CD4-positive, alpha-beta T cell treated with Interleukin-4 for 4 hours (primary cell): ENCODE measurements around the gene RTP1.
"Not testable (repeated sequence)": the region's sequence is repeated elsewhere in the genome, so short reads cannot be mapped to it uniquely, and the experiment has no call there.

Experiments used
- DNase-seq: peaks from one replicate; pipeline ENCODE4 v3.0.0-alpha.2; 2020

Gene RTP1

GRCh38 chr3:187199463-187200050 is 2.3 kb downstream of the RTP1 start:
- DNase-seq = not testable (repeated sequence)

- no peak for DNase-seq
Observed at GRCh38 chr3:187205683-187206082, 8.4 kb downstream of the RTP1 start.

DNA sequence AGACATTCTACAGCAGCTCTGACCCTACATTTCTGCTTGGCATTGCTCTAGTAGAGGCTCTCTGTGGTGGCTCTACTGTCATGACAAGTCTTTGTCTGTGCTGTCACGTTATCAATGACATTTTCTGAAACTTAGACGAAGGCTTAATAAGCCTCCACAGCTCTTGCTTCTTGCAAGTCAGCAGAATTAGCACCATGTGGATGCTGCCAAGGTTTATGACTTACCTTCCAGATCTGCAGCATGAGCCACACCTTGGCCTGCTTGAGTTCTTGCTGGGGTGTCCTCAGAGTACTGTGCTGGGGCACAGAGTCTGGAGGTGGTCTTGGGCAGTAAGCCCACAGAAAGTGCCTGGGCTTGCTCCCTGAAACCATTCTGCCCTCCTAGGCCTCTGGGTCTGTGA is 9.8 kb downstream of the RTP1 start:
- no peak for DNase-seq

DNA sequence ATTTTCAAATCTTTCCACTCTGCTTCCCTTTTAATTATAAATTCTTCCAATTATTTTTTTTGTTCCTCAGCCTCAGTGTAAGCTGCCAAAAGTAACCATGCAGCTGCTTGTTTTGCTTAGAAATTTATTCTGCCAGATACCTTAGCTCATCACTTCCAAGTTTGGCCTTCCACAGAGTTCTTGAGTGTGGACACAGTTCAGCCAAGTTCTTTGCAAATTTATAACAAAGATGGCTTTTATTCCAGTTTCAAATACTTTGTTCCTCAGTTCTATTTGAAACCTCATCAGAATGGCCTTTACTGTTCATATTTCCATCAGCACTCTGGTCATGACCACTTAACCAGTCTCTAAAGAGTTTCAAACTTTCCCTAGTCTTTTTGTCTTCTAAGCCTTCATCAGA is 10.3 kb downstream of the RTP1 start:
- DNase-seq = no peak

- DNase-seq = no peak
Observed at GRCh38 chr3:187208159-187208558, 10.9 kb downstream of the RTP1 start.

- no peak for DNase-seq
Observed at GRCh38 chr3:187209491-187209890, 12.2 kb downstream of the RTP1 start.

DNA sequence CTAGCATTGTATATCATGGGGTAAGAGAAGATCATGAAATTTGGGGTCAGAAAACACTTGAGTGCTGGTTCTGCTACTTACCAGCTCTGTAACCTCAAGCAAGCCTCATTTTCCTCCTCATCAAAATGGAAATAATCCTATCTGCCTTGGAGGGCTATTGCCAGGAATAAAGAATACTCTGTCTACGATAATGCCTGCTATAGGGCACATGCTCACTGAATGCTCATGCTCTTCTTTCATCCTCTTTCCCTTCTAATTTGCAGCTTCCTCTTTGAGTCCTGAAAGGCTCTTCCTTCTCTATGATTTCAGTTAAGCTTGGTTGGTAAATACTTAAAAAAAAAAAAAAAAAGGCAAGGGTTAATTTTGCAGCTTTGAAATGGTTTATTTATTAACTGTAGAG is 12.8 kb downstream of the RTP1 start:
- DNase-seq = no peak

- DNase-seq = no peak
Observed at GRCh38 chr3:187210545-187211327, 13.4 kb downstream of the RTP1 start.

DNA sequence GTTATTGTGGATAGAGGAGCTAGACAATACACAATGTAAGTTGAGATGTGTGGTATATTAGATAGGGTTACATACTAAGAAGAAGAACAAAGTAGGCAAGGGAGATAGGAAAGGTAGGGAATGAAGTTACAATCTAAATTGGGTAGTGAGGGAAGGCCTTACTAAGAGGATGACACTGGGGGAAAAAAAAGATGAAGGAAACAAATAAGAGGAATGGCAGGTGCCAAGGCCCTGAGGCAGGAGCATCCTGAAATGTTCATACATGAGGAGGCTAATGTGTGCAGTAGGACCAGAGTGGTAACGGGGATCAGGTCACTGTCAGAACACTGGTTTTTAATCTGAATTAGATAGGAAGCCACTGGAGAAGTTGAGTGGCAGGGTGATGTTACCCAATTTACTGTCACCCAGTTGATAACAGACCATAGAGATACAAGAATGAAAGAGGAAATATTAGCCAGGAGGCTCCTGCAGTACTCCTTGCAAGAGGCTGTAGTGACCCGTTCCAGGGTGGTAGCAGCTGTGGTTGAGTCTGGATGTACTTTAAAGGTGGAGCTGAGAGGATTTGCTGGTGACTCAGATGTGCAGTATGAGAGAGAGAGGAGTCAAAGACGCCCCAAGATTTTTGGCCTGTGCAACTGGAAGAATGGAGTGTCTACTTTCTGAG is 14.4 kb downstream of the RTP1 start:
- no peak for DNase-seq

DNA sequence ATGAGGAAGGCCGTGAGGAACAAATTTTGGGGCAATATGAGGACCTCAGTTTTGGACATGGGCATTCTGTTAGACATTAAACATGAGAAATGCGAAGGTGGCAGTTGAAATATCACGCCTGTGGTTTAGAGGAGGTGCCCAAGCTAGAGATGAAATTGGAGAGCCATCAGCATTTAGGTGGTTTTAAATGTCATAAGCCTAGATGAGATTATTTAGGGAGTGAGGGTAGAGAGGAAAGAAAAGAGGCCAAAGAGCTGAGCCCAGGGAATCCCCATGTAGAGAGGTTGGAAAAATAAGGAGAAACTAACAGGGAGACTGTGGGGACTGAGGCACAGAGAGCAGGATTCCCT is 14.9 kb downstream of the RTP1 start:
- DNase-seq = no peak

DNA sequence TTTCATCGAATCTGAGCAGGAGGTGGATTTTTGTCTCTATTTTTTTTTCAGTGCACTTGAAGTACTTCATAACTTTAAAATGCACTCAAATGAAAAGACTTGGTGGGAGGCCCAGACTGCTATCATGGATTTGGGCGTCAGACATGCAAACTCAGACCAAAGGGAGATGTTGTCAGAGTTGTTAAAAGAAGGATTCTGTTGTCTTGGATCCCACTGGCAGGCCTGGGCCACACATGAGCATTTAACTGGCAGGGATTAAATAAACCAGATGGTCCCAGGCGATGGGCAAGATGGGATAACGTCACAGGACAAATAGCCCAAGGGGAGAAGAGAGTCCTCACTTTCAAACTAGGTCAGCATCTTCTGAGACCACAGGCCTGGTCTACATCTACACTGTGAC is 15.4 kb downstream of the RTP1 start:
- DNase-seq = no peak

DNA sequence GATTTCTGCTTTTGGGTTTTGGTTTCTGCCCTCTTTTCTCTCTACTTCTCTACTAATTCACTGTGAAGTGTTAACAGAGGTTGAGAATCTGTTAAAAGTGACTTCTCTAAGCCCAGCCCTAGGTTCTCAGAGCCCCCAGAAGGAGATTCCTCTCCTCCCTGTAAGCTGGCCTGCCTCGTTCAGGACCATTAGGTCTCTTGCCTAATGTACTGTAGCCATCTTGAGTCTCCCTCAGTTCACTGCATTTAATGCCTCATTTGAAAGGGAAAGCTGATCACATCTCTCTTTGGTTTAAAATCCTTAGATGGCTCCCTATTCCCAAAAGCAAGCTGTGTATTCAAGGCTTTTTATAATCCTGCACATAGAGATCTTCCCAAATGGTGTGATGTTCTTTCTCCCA is 16.3 kb downstream of the RTP1 start:
- DNase-seq = no peak

DNA sequence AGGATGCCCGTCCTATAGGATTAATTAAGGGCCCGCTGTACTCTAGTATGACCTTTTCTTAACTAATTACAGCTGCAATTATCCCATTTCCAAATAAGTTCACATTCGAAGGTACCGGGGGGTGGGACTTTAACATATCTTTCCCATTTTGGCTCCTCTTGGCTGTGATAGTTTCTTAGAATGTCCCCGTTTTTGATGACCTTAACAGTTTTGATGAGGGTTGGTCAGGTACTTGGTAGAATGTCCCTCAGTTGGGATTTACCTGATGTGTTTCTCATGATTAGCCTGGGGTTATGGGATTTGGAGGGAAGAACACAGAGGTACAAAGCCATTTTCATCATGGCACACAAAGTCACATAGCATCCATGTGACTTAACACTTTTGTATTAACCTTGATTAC is 18.2 kb downstream of the RTP1 start:
- DNase-seq = no peak

GRCh38 chr3:187222801-187223200 is 25.5 kb downstream of the RTP1 start:
- no peak for DNase-seq

- DNase-seq = no peak
Observed at GRCh38 chr3:187223799-187224198, 26.5 kb downstream of the RTP1 start.

DNA sequence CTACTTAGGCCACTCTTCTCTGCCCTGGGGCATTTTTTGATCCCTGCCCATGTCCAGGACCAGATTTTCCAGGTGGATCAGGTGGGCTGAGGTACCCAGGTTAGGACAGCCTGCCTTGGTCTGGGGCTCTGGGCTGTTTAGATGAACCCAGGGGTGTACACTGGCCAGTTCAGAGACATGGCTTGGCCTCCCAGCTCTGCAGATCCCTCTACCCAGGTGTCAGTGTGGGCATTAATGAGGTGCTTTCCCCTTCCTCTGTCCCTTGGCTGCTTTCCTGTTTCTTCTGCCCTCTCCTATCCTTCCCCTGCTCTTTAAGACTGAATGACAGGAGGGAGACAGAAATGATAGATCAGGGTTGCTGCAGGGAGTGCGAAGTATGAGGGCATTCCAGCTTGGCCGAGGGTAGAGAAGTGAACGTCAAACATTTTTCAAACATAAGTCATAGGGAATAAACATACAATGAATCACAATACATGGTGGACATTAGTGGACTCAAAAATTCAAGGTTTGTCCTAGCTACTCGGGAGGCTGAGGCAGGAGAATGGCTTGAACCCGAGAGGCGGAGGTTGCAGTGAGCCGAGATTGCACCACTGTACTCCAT is 30.5 kb downstream of the RTP1 start:
- DNase-seq = no peak

DNA sequence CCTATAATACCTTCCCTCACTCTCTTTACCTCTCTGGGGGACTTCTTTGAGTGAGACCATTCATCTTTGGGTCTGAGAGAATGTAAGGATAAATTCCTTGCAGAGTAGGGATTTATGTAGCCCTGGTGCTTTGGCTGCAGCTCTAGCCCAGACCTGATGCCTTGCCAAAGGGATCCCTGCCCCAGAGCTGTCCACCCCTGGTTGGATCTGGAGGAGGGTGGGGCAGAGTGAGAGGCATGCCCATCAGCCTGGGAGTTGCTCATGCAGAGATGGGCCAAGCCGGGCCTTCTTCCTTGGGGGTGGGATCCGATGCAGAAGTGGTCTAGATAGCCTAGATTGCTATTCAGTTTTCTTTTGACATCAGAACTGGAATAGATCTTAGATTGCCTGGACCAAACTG is 31.5 kb downstream of the RTP1 start:
- DNase-seq = no peak

DNA sequence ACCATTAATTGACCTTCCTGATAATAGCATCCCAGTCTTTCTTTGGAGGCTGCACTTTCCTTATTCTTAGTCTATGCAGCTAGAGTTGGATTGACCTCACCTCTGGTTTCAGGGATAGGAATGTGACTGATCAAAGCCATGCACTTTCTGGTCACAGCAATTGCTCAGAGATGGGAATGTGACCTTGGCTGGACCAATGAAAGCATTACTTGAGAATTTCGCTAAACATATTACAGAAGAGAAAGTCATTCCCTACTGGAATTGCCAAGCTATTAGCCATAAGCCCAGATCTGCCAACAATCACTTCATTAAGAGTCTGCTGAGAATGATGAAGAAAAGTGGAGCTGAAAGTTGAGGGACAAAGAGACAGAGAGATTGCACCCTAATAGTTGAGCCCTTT is 32.7 kb downstream of the RTP1 start:
- DNase-seq = no peak

GRCh38 chr3:187236962-187237361 is 39.7 kb downstream of the RTP1 start:
- DNase-seq = no peak

- DNase-seq = no peak
Observed at GRCh38 chr3:187237741-187238140, 40.5 kb downstream of the RTP1 start.

- no peak for DNase-seq
Observed at GRCh38 chr3:187238239-187238638, 41.0 kb downstream of the RTP1 start.

- not testable (repeated sequence) for DNase-seq
Observed at GRCh38 chr3:187238835-187239234, 41.5 kb downstream of the RTP1 start.

GRCh38 chr3:187242435-187242834 is 45.1 kb downstream of the RTP1 start:
- DNase-seq = no peak

DNA sequence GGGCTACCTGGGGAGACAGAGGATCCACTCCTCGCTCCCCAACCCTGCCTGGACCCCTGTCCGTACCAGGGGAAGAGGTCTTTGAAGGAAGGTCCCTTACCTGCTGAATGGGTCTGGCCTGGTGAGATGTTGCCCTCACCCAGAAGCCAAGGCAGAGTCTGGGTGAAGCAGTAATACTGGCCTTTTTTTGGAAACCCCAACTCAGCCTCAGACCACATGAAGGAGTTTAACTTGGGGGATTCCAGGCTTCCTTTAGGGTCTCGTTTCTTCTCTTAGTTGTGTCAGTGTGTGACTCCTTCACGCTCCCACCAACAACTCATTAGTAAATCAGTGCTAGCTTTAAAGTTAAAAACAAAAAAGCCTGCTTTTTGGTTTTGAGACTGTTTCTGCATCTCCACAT is 45.6 kb downstream of the RTP1 start:
- DNase-seq = no peak
